ENCODE measurements around the gene SCYGR8. TPM values are rescaled to one million over a fixed set of nuclear protein-coding genes. Genes with fewer than 3 reads are reported as not detected.

SCYGR8 gene

GRCh38 chr2:227793148-227793712, 47.5 kb downstream of the SCYGR8 start:
- H4K91ac ChIP-seq (ENCODE audit: low read length), result no peak overlapping the region
- H3K23ac ChIP-seq (ENCODE audit: low read length in 2 of 2), result no peak overlapping the region
- no peaks in the 10 kb centered on the region for H3K36me3 ChIP-seq (ENCODE audit: control insufficient read depth in 1 of 2, insufficient read depth in 2 of 2, low read depth in 1 of 2, low read length in 2 of 2)
- H2AK5ac ChIP-seq (ENCODE audit: low read length, severe bottlenecking), result no peak overlapping the region
- H3K27ac ChIP-seq (ENCODE audit: low read length, poor library complexity, severe bottlenecking), result no peak overlapping the region
- no peak overlapping the region for H3K4ac ChIP-seq (ENCODE audit: low read depth in 1 of 2, low read length in 2 of 2)
- no peak overlapping the region for H3K9ac ChIP-seq (ENCODE audit: low read length)
- no peak overlapping the region for H2BK5ac ChIP-seq (ENCODE audit: low read depth, low read length, poor library complexity, severe bottlenecking)
- H4K8ac ChIP-seq (ENCODE audit: low read length), result no peak overlapping the region
- peak; percentile 10 for DNase-seq
- H2BK12ac ChIP-seq (ENCODE audit: low read length in 2 of 2), result no peak overlapping the region
- H3K18ac ChIP-seq (ENCODE audit: low read depth in 1 of 2, low read length in 2 of 2), result no peak overlapping the region
- no peak overlapping the region for H2BK15ac ChIP-seq (ENCODE audit: low read depth, poor library complexity, severe bottlenecking)
- 94% methylated on average over 4 of the region's 5 CpGs for WGBS
- no peak overlapping the region for H2BK120ac ChIP-seq (ENCODE audit: low read depth, low read length)
- H3K4me3 ChIP-seq (ENCODE audit: insufficient read depth in 1 of 2, low read depth in 1 of 2, low read length in 2 of 2), result no peak overlapping the region
- no peaks in the 10 kb centered on the region for H3K79me1 ChIP-seq (replicated peaks; ENCODE audit: low read length, poor library complexity, severe bottlenecking)
- H2AFZ ChIP-seq (ENCODE audit: low read depth, low read length), result no peak overlapping the region
- H3K27me3 ChIP-seq (ENCODE audit: control insufficient read depth in 1 of 2, insufficient read depth in 1 of 2, low read length in 2 of 2), result no peaks in the 10 kb centered on the region
- H3K14ac ChIP-seq (ENCODE audit: low read length in 2 of 2), result no peak overlapping the region
- no peaks in the 10 kb centered on the region for H3K4me1 ChIP-seq (ENCODE audit: control insufficient read depth, insufficient read depth, low read depth, low read length)
- no peaks in the 10 kb centered on the region for H3K9me3 ChIP-seq (ENCODE audit: control insufficient read depth, low read length)
- no peak overlapping the region for H3K4me2 ChIP-seq (ENCODE audit: low read length, poor library complexity, severe bottlenecking)

Small RNA genes within 50 kb of the gene (small RNA-seq; reads per million reads assigned to genes)
- gene RNA5SP121 (ENCODE audit: low read depth), result not detected
- not detected for gene SNRPGP8 (ENCODE audit: low read depth)

All from mesenchymal stem cell (in vitro differentiated cells and primary cell).